ENCODE results near the gene HARBI1.
"Not testable (repeated sequence)": the region's sequence is repeated elsewhere in the genome, so short reads cannot be mapped to it uniquely, and the experiment has no call there.

The HARBI1 gene

GRCh38 chr11:46597155-46597554, 19.9 kb downstream of the HARBI1 start:
- DNase-seq (ENCODE audit: low spot score) = no peak

- no peak for DNase-seq (ENCODE audit: low spot score)
Measured at GRCh38 chr11:46594785-46595184, 22.2 kb downstream of the HARBI1 start.

- DNase-seq (ENCODE audit: low spot score) = no peak
Measured at GRCh38 chr11:46594374-46594700, 22.7 kb downstream of the HARBI1 start.

- peak; percentile 79 for DNase-seq (ENCODE audit: low spot score)
Measured at GRCh38 chr11:46593550-46594373, 23.3 kb downstream of the HARBI1 start, which contains the start of gene AMBRA1. AMBRA1 (minus strand) TSS chr11:46594023; CDS start chr11:46548380, 45,643 bp downstream.

GRCh38 chr11:46590740-46591605, 26.1 kb downstream of the HARBI1 start:
- DNase-seq (ENCODE audit: low spot score) = no peak

GRCh38 chr11:46588915-46589314, 28.1 kb downstream of the HARBI1 start:
- DNase-seq (ENCODE audit: low spot score) = no peak

GRCh38 chr11:46588131-46588530, 28.9 kb downstream of the HARBI1 start:
- DNase-seq (ENCODE audit: low spot score) = no peak

- DNase-seq (ENCODE audit: low spot score) = not testable (repeated sequence)
Measured at GRCh38 chr11:46583513-46583912, 33.5 kb downstream of the HARBI1 start.

- DNase-seq (ENCODE audit: low spot score) = no peak
Measured at GRCh38 chr11:46582588-46582987, 34.4 kb downstream of the HARBI1 start.

GRCh38 chr11:46577058-46577457, 40.0 kb downstream of the HARBI1 start:
- no peak for DNase-seq (ENCODE audit: low spot score)

GRCh38 chr11:46574656-46575055, 42.4 kb downstream of the HARBI1 start:
- DNase-seq (ENCODE audit: low spot score) = no peak

- DNase-seq (ENCODE audit: low spot score) = no peak
Measured at GRCh38 chr11:46570790-46571398, 46.1 kb downstream of the HARBI1 start.

GRCh38 chr11:46565232-46565840, 51.7 kb downstream of the HARBI1 start:
- no peak for DNase-seq (ENCODE audit: low spot score)

GRCh38 chr11:46564459-46564858, 52.6 kb downstream of the HARBI1 start:
- no peak for DNase-seq (ENCODE audit: low spot score)

GRCh38 chr11:46562527-46562926, 54.5 kb downstream of the HARBI1 start:
- DNase-seq (ENCODE audit: low spot score) = no peak

- DNase-seq (ENCODE audit: low spot score) = peak; percentile 29
Measured at GRCh38 chr11:46560300-46560991, 56.6 kb downstream of the HARBI1 start.

GRCh38 chr11:46559815-46560214, 57.2 kb downstream of the HARBI1 start:
- no peak for DNase-seq (ENCODE audit: low spot score)

GRCh38 chr11:46557684-46558151, 59.3 kb downstream of the HARBI1 start:
- no peak for DNase-seq (ENCODE audit: low spot score)

- DNase-seq (ENCODE audit: low spot score) = no peak
Measured at GRCh38 chr11:46555267-46556054, 61.6 kb downstream of the HARBI1 start.

Data from germinal center (tissue), 1 donor.